Measurements from ENCODE around the gene OR12D1.

Gene OR12D1

GRCh38 chr6:29462022-29462421 is 47.3 kb downstream of the OR12D1 start:
- Histone ChIP-seq H3K27me3 (ENCODE audit: insufficient read depth, poor library complexity, severe bottlenecking) (no peaks in the 10 kb centered on the region), H3K4me3 (replicated peaks; ENCODE audit: insufficient read depth, low read length) (no peak overlapping the region), H3K27ac (replicated peaks) (no peak overlapping the region)
- DNase-seq (ENCODE audit: low read depth in 1 of 2, low spot score in 1 of 2), result no peak
- TF ChIP-seq POLR2AphosphoS5 (IDR thresholded peaks at IDR 0.05; ENCODE audit: low read depth) (no peak), GABPA (IDR thresholded peaks at IDR 0.05; ENCODE audit: low read depth) (no peak)
- TF ChIP-seq, protein P1, sequence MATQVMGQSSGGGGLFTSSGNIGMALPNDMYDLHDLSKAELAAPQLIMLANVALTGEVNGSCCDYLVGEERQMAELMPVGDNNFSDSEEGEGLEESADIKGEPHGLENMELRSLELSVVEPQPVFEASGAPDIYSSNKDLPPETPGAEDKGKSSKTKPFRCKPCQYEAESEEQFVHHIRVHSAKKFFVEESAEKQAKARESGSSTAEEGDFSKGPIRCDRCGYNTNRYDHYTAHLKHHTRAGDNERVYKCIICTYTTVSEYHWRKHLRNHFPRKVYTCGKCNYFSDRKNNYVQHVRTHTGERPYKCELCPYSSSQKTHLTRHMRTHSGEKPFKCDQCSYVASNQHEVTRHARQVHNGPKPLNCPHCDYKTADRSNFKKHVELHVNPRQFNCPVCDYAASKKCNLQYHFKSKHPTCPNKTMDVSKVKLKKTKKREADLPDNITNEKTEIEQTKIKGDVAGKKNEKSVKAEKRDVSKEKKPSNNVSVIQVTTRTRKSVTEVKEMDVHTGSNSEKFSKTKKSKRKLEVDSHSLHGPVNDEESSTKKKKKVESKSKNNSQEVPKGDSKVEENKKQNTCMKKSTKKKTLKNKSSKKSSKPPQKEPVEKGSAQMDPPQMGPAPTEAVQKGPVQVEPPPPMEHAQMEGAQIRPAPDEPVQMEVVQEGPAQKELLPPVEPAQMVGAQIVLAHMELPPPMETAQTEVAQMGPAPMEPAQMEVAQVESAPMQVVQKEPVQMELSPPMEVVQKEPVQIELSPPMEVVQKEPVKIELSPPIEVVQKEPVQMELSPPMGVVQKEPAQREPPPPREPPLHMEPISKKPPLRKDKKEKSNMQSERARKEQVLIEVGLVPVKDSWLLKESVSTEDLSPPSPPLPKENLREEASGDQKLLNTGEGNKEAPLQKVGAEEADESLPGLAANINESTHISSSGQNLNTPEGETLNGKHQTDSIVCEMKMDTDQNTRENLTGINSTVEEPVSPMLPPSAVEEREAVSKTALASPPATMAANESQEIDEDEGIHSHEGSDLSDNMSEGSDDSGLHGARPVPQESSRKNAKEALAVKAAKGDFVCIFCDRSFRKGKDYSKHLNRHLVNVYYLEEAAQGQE (IDR thresholded peaks at IDR 0.05; ENCODE audit: insufficient replicate concordance, low read depth), result no peak

DNA sequence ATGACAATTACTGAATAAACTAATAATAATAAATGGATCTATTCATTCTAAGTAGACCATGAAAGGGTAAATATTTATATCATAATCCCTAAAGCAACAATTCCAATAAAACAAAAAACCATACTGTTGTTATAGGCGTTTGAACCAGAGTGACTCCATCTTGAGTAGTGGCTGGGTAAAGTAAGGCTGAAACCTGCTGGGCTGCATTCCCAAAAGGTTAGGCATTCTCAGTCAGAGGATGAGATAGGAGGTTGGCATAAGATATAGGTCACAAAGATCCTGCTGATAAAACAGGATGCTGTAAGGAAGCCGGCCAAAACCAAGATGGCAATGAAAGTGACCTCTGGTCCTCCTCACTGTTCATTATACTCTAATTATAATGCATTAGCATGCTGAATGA is 50.6 kb downstream of the OR12D1 start:
- no peak for TF ChIP-seq GABPA (IDR thresholded peaks at IDR 0.05; ENCODE audit: low read depth)
- TF ChIP-seq CTCF (IDR thresholded peaks at IDR 0.05; ENCODE audit: insufficient read depth, low read length), result no peak
- TF ChIP-seq SPI1 (IDR thresholded peaks at IDR 0.05; ENCODE audit: borderline replicate concordance, low read depth), result no peak
- TF ChIP-seq, protein P1 (IDR thresholded peaks at IDR 0.05; ENCODE audit: insufficient replicate concordance, low read depth), result no peak
- no peak for TF ChIP-seq POLR2AphosphoS5 (IDR thresholded peaks at IDR 0.05; ENCODE audit: low read depth)
- H3K4me3 ChIP-seq (replicated peaks; ENCODE audit: insufficient read depth, low read length), result no peak overlapping the region
- no peak for DNase-seq (ENCODE audit: low read depth in 1 of 2, low spot score in 1 of 2)
- H3K27me3 ChIP-seq (ENCODE audit: insufficient read depth, poor library complexity, severe bottlenecking), result peaks cover 3% of the 10 kb centered on the region
- H3K27ac ChIP-seq (replicated peaks), result no peak overlapping the region

- no peak for DNase-seq (ENCODE audit: low read depth in 1 of 2, low spot score in 1 of 2)
- H3K27ac ChIP-seq (replicated peaks), result no peak overlapping the region
- H3K4me3 ChIP-seq (replicated peaks; ENCODE audit: insufficient read depth, low read length), result no peak overlapping the region
- TF ChIP-seq SPI1 (IDR thresholded peaks at IDR 0.05; ENCODE audit: borderline replicate concordance, low read depth), result no peak
- TF ChIP-seq, protein P1 (IDR thresholded peaks at IDR 0.05; ENCODE audit: insufficient replicate concordance, low read depth), result no peak
- TF ChIP-seq CTCF (IDR thresholded peaks at IDR 0.05; ENCODE audit: insufficient read depth, low read length), result no peak
- TF ChIP-seq GABPA (IDR thresholded peaks at IDR 0.05; ENCODE audit: low read depth), result no peak
- no peak for TF ChIP-seq POLR2AphosphoS5 (IDR thresholded peaks at IDR 0.05; ENCODE audit: low read depth)
- peaks cover 3% of the 10 kb centered on the region for H3K27me3 ChIP-seq (ENCODE audit: insufficient read depth, poor library complexity, severe bottlenecking)
Observed at GRCh38 chr6:29465801-29466200, 51.1 kb downstream of the OR12D1 start.

Measured in HL-60 (cell line).